H1 (cell line): ENCODE data around the gene CDC42EP3. TPM values are rescaled to one million over a fixed set of nuclear protein-coding genes. Genes with fewer than 3 reads are reported as not detected.

Source experiments
- SIX5 ChIP-seq: IDR thresholded peaks from 2 replicates; pipeline ENCODE4 v1.6.1; 2011; ENCODE audit warnings: mild to moderate bottlenecking, low read depth, low read length
- polyA plus RNA-seq, 7 experiments: library from polyadenylated mRNA; depleted of rRNA in 3 of 7; stranded (reverse) in 5 of 7; unstranded in 2 of 7; fragments of >200 nt in 5 of 7; fragments of 200-250 nt in 2 of 7; gene quantifications; 1 replicate in 5 of 7; 2 replicates in 1 of 7; 4 replicates in 1 of 7; pipeline versions ENCODE4 v1.2.1 to v1.2.3, GENCODE V29; 2011 to 2013; ENCODE audit warnings: missing spikeins in 2 of 7, mixed read lengths in 2 of 7
- total RNA-seq: library from RNA; stranded (reverse); fragmentation: NEBNext Ultra II Directional; extraction: Animal tissue kit (Norgen Biotek cat#: 25700); gene quantifications from 2 replicates; pipeline ENCODE4 v1.2.1, GENCODE V29; 2021
- TF ChIP-seq, protein P1 (sequence below): fragments of 300-600 bp; sonication (generic); IDR thresholded peaks from 2 replicates; pipeline ENCODE4 v1.7.1; 2012; ENCODE audit warnings: low read length, moderate library complexity, mild to moderate bottlenecking, inconsistent platforms; ENCODE audit not compliant: insufficient replicate concordance

Gene CDC42EP3
- total and polyA plus RNA-seq, 2 of the 8 experiments (the other 6 are each of a cell fraction or from before 2014, with no cell fraction given), result 18.4 to 24.7 TPM

DNA sequence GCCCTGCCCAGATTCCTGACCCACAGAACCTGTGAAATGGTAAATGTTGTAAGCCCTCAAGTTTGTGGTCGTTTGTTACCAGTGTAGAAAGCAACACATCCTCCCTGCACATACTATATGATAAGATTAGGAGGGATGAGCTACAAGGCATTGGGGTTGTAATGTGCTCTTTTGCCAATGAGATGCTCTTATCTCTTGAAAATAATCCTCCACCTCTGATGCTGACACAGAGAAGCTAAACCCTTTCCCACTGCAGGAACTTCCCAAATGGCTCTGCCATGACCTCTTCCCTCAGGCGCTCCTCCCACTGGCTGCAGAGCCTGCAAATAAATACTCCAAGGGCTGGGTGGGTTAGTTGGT lies 23.5 kb downstream of the CDC42EP3 start (continued):
- TF ChIP-seq, protein P1, sequence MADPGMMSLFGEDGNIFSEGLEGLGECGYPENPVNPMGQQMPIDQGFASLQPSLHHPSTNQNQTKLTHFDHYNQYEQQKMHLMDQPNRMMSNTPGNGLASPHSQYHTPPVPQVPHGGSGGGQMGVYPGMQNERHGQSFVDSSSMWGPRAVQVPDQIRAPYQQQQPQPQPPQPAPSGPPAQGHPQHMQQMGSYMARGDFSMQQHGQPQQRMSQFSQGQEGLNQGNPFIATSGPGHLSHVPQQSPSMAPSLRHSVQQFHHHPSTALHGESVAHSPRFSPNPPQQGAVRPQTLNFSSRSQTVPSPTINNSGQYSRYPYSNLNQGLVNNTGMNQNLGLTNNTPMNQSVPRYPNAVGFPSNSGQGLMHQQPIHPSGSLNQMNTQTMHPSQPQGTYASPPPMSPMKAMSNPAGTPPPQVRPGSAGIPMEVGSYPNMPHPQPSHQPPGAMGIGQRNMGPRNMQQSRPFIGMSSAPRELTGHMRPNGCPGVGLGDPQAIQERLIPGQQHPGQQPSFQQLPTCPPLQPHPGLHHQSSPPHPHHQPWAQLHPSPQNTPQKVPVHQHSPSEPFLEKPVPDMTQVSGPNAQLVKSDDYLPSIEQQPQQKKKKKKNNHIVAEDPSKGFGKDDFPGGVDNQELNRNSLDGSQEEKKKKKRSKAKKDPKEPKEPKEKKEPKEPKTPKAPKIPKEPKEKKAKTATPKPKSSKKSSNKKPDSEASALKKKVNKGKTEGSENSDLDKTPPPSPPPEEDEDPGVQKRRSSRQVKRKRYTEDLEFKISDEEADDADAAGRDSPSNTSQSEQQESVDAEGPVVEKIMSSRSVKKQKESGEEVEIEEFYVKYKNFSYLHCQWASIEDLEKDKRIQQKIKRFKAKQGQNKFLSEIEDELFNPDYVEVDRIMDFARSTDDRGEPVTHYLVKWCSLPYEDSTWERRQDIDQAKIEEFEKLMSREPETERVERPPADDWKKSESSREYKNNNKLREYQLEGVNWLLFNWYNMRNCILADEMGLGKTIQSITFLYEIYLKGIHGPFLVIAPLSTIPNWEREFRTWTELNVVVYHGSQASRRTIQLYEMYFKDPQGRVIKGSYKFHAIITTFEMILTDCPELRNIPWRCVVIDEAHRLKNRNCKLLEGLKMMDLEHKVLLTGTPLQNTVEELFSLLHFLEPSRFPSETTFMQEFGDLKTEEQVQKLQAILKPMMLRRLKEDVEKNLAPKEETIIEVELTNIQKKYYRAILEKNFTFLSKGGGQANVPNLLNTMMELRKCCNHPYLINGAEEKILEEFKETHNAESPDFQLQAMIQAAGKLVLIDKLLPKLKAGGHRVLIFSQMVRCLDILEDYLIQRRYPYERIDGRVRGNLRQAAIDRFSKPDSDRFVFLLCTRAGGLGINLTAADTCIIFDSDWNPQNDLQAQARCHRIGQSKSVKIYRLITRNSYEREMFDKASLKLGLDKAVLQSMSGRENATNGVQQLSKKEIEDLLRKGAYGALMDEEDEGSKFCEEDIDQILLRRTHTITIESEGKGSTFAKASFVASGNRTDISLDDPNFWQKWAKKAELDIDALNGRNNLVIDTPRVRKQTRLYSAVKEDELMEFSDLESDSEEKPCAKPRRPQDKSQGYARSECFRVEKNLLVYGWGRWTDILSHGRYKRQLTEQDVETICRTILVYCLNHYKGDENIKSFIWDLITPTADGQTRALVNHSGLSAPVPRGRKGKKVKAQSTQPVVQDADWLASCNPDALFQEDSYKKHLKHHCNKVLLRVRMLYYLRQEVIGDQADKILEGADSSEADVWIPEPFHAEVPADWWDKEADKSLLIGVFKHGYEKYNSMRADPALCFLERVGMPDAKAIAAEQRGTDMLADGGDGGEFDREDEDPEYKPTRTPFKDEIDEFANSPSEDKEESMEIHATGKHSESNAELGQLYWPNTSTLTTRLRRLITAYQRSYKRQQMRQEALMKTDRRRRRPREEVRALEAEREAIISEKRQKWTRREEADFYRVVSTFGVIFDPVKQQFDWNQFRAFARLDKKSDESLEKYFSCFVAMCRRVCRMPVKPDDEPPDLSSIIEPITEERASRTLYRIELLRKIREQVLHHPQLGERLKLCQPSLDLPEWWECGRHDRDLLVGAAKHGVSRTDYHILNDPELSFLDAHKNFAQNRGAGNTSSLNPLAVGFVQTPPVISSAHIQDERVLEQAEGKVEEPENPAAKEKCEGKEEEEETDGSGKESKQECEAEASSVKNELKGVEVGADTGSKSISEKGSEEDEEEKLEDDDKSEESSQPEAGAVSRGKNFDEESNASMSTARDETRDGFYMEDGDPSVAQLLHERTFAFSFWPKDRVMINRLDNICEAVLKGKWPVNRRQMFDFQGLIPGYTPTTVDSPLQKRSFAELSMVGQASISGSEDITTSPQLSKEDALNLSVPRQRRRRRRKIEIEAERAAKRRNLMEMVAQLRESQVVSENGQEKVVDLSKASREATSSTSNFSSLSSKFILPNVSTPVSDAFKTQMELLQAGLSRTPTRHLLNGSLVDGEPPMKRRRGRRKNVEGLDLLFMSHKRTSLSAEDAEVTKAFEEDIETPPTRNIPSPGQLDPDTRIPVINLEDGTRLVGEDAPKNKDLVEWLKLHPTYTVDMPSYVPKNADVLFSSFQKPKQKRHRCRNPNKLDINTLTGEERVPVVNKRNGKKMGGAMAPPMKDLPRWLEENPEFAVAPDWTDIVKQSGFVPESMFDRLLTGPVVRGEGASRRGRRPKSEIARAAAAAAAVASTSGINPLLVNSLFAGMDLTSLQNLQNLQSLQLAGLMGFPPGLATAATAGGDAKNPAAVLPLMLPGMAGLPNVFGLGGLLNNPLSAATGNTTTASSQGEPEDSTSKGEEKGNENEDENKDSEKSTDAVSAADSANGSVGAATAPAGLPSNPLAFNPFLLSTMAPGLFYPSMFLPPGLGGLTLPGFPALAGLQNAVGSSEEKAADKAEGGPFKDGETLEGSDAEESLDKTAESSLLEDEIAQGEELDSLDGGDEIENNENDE, result no peak
- no peak for TF ChIP-seq SIX5
